ENCODE measurements around the gene PLCH1.

The PLCH1 gene

GRCh38 chr3:155428563-155428962 lies 316.3 kb downstream of the PLCH1 start:
- H3K56ac ChIP-seq (ENCODE audit: low read length) = no peak overlapping the region
- no CpG with 5 or more reads among the region's 4 CpGs for WGBS (ENCODE audit: extremely low coverage, insufficient coverage, low lambda C conversion rate)
- no peaks in the 10 kb centered on the region for H3K4me1 ChIP-seq (ENCODE audit: control insufficient read depth, low read depth, low read length)
- no peak overlapping the region for H2BK5ac ChIP-seq (ENCODE audit: low read length)
- no peak overlapping the region for H3K27ac ChIP-seq (ENCODE audit: low read depth, low read length)
- no peak for DNase-seq
- no peak overlapping the region for H4K8ac ChIP-seq (ENCODE audit: low read depth, low read length)
- H3K4ac ChIP-seq (ENCODE audit: low read depth, low read length) = no peak overlapping the region
- no peak overlapping the region for H2BK120ac ChIP-seq (ENCODE audit: low read depth, low read length)
- no peak overlapping the region for H3K4me3 ChIP-seq (ENCODE audit: low read length)
- H3K18ac ChIP-seq (ENCODE audit: low read length) = no peak overlapping the region
- H3K23ac ChIP-seq (ENCODE audit: low read length) = no peak overlapping the region
- no peak overlapping the region for H2AK5ac ChIP-seq (ENCODE audit: low read length)
- no peak overlapping the region for H3K4me2 ChIP-seq (ENCODE audit: low read length)
- H3K36me3 ChIP-seq (ENCODE audit: control insufficient read depth, insufficient read depth, low read length) = no peaks in the 10 kb centered on the region
- H2BK15ac ChIP-seq (replicated peaks; ENCODE audit: low read depth) = no peak overlapping the region
- no peaks in the 10 kb centered on the region for H3K79me2 ChIP-seq (ENCODE audit: control insufficient read depth, insufficient read depth, low read length)
- H3K9ac ChIP-seq (ENCODE audit: low read length) = no peak overlapping the region
- H4K5ac ChIP-seq (ENCODE audit: low read length) = no peak overlapping the region
- no peaks in the 10 kb centered on the region for H3K79me1 ChIP-seq (ENCODE audit: low read length)
- H3K27me3 ChIP-seq (ENCODE audit: insufficient read depth, low read length, poor library complexity) = no peaks in the 10 kb centered on the region

GRCh38 chr3:155426524-155427230 lies 318.2 kb downstream of the PLCH1 start:
- Histone ChIP-seq H3K4me3 (ENCODE audit: low read length) (no peak overlapping the region), H2BK15ac (replicated peaks; ENCODE audit: low read depth) (no peak overlapping the region), H3K4me1 (ENCODE audit: control insufficient read depth, low read depth, low read length) (no peaks in the 10 kb centered on the region), H3K56ac (ENCODE audit: low read length) (no peak overlapping the region), H3K36me3 (ENCODE audit: control insufficient read depth, insufficient read depth, low read length) (no peaks in the 10 kb centered on the region), H3K4me2 (ENCODE audit: low read length) (no peak overlapping the region), H2BK5ac (ENCODE audit: low read length) (no peak overlapping the region), H2AK5ac (ENCODE audit: low read length) (no peak overlapping the region), H2BK120ac (ENCODE audit: low read depth, low read length) (no peak overlapping the region), H3K79me1 (ENCODE audit: low read length) (no peaks in the 10 kb centered on the region), H3K23ac (ENCODE audit: low read length) (no peak overlapping the region), H4K8ac (ENCODE audit: low read depth, low read length) (no peak overlapping the region), H3K4ac (ENCODE audit: low read depth, low read length) (no peak overlapping the region), H3K27me3 (ENCODE audit: insufficient read depth, low read length, poor library complexity) (no peaks in the 10 kb centered on the region), H3K18ac (ENCODE audit: low read length) (no peak overlapping the region), H4K5ac (ENCODE audit: low read length) (no peak overlapping the region), H3K79me2 (ENCODE audit: control insufficient read depth, insufficient read depth, low read length) (no peaks in the 10 kb centered on the region), H3K27ac (ENCODE audit: low read depth, low read length) (no peak overlapping the region), H3K9ac (ENCODE audit: low read length) (no peak overlapping the region)
- DNase-seq = no peak
- WGBS (ENCODE audit: extremely low coverage, insufficient coverage, low lambda C conversion rate) = no CpG with 5 or more reads among the region's 3 CpGs

- DNase-seq = no peak
- Histone ChIP-seq H3K79me1 (ENCODE audit: low read length) (no peaks in the 10 kb centered on the region), H3K4ac (ENCODE audit: low read depth, low read length) (no peak overlapping the region), H3K27ac (ENCODE audit: low read depth, low read length) (no peak overlapping the region), H3K4me2 (ENCODE audit: low read length) (no peak overlapping the region), H2BK5ac (ENCODE audit: low read length) (no peak overlapping the region), H3K56ac (ENCODE audit: low read length) (no peak overlapping the region), H3K4me3 (ENCODE audit: low read length) (no peak overlapping the region), H3K36me3 (ENCODE audit: control insufficient read depth, insufficient read depth, low read length) (no peaks in the 10 kb centered on the region), H2BK120ac (ENCODE audit: low read depth, low read length) (no peak overlapping the region), H4K5ac (ENCODE audit: low read length) (no peak overlapping the region), H3K4me1 (ENCODE audit: control insufficient read depth, low read depth, low read length) (peaks cover 4% of the 10 kb centered on the region), H2AK5ac (ENCODE audit: low read length) (no peak overlapping the region), H4K8ac (ENCODE audit: low read depth, low read length) (no peak overlapping the region), H3K23ac (ENCODE audit: low read length) (no peak overlapping the region), H3K79me2 (ENCODE audit: control insufficient read depth, insufficient read depth, low read length) (no peaks in the 10 kb centered on the region), H3K18ac (ENCODE audit: low read length) (no peak overlapping the region), H2BK15ac (replicated peaks; ENCODE audit: low read depth) (no peak overlapping the region), H3K9ac (ENCODE audit: low read length) (no peak overlapping the region), H3K27me3 (ENCODE audit: insufficient read depth, low read length, poor library complexity) (no peaks in the 10 kb centered on the region)
- no CpG with 5 or more reads among the region's 2 CpGs for WGBS (ENCODE audit: extremely low coverage, insufficient coverage, low lambda C conversion rate)
Observed at GRCh38 chr3:155425396-155425795, 319.5 kb downstream of the PLCH1 start.

GRCh38 chr3:155424323-155424710 lies 320.6 kb downstream of the PLCH1 start:
- no peak overlapping the region for H3K4me2 ChIP-seq (ENCODE audit: low read length)
- H3K27me3 ChIP-seq (ENCODE audit: insufficient read depth, low read length, poor library complexity) = no peaks in the 10 kb centered on the region
- H3K36me3 ChIP-seq (ENCODE audit: control insufficient read depth, insufficient read depth, low read length) = no peaks in the 10 kb centered on the region
- no peak overlapping the region for H2BK15ac ChIP-seq (replicated peaks; ENCODE audit: low read depth)
- peaks cover 4% of the 10 kb centered on the region for H3K4me1 ChIP-seq (ENCODE audit: control insufficient read depth, low read depth, low read length)
- no peaks in the 10 kb centered on the region for H3K79me1 ChIP-seq (ENCODE audit: low read length)
- no peak overlapping the region for H3K18ac ChIP-seq (ENCODE audit: low read length)
- H3K79me2 ChIP-seq (ENCODE audit: control insufficient read depth, insufficient read depth, low read length) = no peaks in the 10 kb centered on the region
- no peak overlapping the region for H3K27ac ChIP-seq (ENCODE audit: low read depth, low read length)
- H3K23ac ChIP-seq (ENCODE audit: low read length) = no peak overlapping the region
- H2BK120ac ChIP-seq (ENCODE audit: low read depth, low read length) = no peak overlapping the region
- no peak overlapping the region for H2AK5ac ChIP-seq (ENCODE audit: low read length)
- H2BK5ac ChIP-seq (ENCODE audit: low read length) = no peak overlapping the region
- H3K9ac ChIP-seq (ENCODE audit: low read length) = no peak overlapping the region
- H4K8ac ChIP-seq (ENCODE audit: low read depth, low read length) = no peak overlapping the region
- no peak overlapping the region for H4K5ac ChIP-seq (ENCODE audit: low read length)
- H3K4ac ChIP-seq (ENCODE audit: low read depth, low read length) = no peak overlapping the region
- no peak overlapping the region for H3K4me3 ChIP-seq (ENCODE audit: low read length)
- no peak overlapping the region for H3K56ac ChIP-seq (ENCODE audit: low read length)
- no peak for DNase-seq

- Histone ChIP-seq H3K18ac (ENCODE audit: low read length) (peak overlapping the region; percentile 43), H3K4ac (ENCODE audit: low read depth, low read length) (no peak overlapping the region), H4K8ac (ENCODE audit: low read depth, low read length) (no peak overlapping the region), H3K4me1 (ENCODE audit: control insufficient read depth, low read depth, low read length) (peaks cover 4% of the 10 kb centered on the region), H3K56ac (ENCODE audit: low read length) (no peak overlapping the region), H3K9ac (ENCODE audit: low read length) (no peak overlapping the region), H2BK120ac (ENCODE audit: low read depth, low read length) (no peak overlapping the region), H2BK5ac (ENCODE audit: low read length) (no peak overlapping the region), H3K27me3 (ENCODE audit: insufficient read depth, low read length, poor library complexity) (no peaks in the 10 kb centered on the region), H3K79me2 (ENCODE audit: control insufficient read depth, insufficient read depth, low read length) (no peaks in the 10 kb centered on the region), H2AK5ac (ENCODE audit: low read length) (no peak overlapping the region), H3K23ac (ENCODE audit: low read length) (no peak overlapping the region), H4K5ac (ENCODE audit: low read length) (no peak overlapping the region), H3K36me3 (ENCODE audit: control insufficient read depth, insufficient read depth, low read length) (no peaks in the 10 kb centered on the region), H3K79me1 (ENCODE audit: low read length) (no peaks in the 10 kb centered on the region), H3K27ac (ENCODE audit: low read depth, low read length) (no peak overlapping the region), H3K4me3 (ENCODE audit: low read length) (no peak overlapping the region), H3K4me2 (ENCODE audit: low read length) (no peak overlapping the region), H2BK15ac (replicated peaks; ENCODE audit: low read depth) (no peak overlapping the region)
- no CpG with 5 or more reads among the region's 6 CpGs for WGBS (ENCODE audit: extremely low coverage, insufficient coverage, low lambda C conversion rate)
- DNase-seq = peak; percentile 64
Observed at GRCh38 chr3:155423526-155424322, 321.1 kb downstream of the PLCH1 start.
